CD4-positive, alpha-beta T cell treated with Interleukin-17A for 4 hours (primary cell): ENCODE measurements around the gene HES5.
"Not testable (repeated sequence)": the region's sequence is repeated elsewhere in the genome, so short reads cannot be mapped to it uniquely, and the experiment has no call there.

Source experiments
- DNase-seq: peaks from one replicate; pipeline ENCODE4 v3.0.0-alpha.2; 2020; ENCODE audit warnings: mixed read lengths

The HES5 gene

GRCh38 chr1:2529784-2530512 lies at the start of gene HES5:
Gene HES5, minus strand, starts transcription at chr1:2530263. Its CDS starts 99 bp downstream, at chr1:2530164.
- DNase-seq, result peak; percentile 30

- no peak for DNase-seq
These were observed 48.7 kb upstream of the HES5 start for GRCh38 chr1:2578758-2579118.

GRCh38 chr1:2577565-2578075 lies 47.6 kb upstream of the HES5 start:
- DNase-seq, result peak; percentile 39

GRCh38 chr1:2575801-2576663 lies 46.0 kb upstream of the HES5 start:
- DNase-seq, result peak; percentile 3

- no peak for DNase-seq
These were observed 44.3 kb upstream of the HES5 start for GRCh38 chr1:2574350-2574749.

GRCh38 chr1:2573250-2573920 lies 43.3 kb upstream of the HES5 start:
- DNase-seq, result no peak

GRCh38 chr1:2571348-2571747 lies 41.3 kb upstream of the HES5 start:
- DNase-seq, result no peak

- DNase-seq, result no peak
These were observed 40.3 kb upstream of the HES5 start for GRCh38 chr1:2570332-2570731.

- DNase-seq, result not testable (repeated sequence)
These were observed 39.6 kb upstream of the HES5 start for GRCh38 chr1:2569703-2570102.

GRCh38 chr1:2569060-2569459 lies 39.0 kb upstream of the HES5 start:
- DNase-seq, result no peak

- DNase-seq, result not testable (repeated sequence)
These were observed 38.2 kb upstream of the HES5 start for GRCh38 chr1:2568187-2568816.

GRCh38 chr1:2567083-2567679 lies 37.1 kb upstream of the HES5 start:
- no peak for DNase-seq

GRCh38 chr1:2566101-2567045 lies 36.3 kb upstream of the HES5 start:
- no peak for DNase-seq

GRCh38 chr1:2564815-2565374 lies 34.8 kb upstream of the HES5 start:
- no peak for DNase-seq

GRCh38 chr1:2564006-2564814 lies 34.1 kb upstream of the HES5 start:
- no peak for DNase-seq

- no peak for DNase-seq
These were observed 33.1 kb upstream of the HES5 start for GRCh38 chr1:2563205-2563604.

- peak; percentile 44 for DNase-seq
These were observed 32.1 kb upstream of the HES5 start for GRCh38 chr1:2561898-2562895.

GRCh38 chr1:2561446-2561845 lies 31.4 kb upstream of the HES5 start:
- no peak for DNase-seq
